CD4-positive, alpha-beta T cell treated with Interleukin-6 at 100 ng/mL for 8 hours (primary cell): ENCODE measurements around the gene BAIAP2.

ENCODE experiments used
- DNase-seq: peaks from one replicate; pipeline ENCODE4 v3.0.0-alpha.2; 2020; ENCODE audit warnings: mixed read lengths, low spot score

Gene BAIAP2

GRCh38 chr17:81037026-81037797, 2.3 kb downstream of the BAIAP2 start:
- no peak for DNase-seq

- no peak for DNase-seq
Measured at GRCh38 chr17:81037798-81038733, 3.1 kb downstream of the BAIAP2 start.

GRCh38 chr17:81039096-81039495, 4.1 kb downstream of the BAIAP2 start:
- no peak for DNase-seq

GRCh38 chr17:81039854-81040758, 5.2 kb downstream of the BAIAP2 start:
- DNase-seq: no peak

- DNase-seq: no peak
Measured at GRCh38 chr17:81040791-81041337, 5.9 kb downstream of the BAIAP2 start.

GRCh38 chr17:81042606-81043005, 7.7 kb downstream of the BAIAP2 start:
- DNase-seq: no peak

GRCh38 chr17:81043319-81043724, 8.4 kb downstream of the BAIAP2 start:
- no peak for DNase-seq

- no peak for DNase-seq
Measured at GRCh38 chr17:81043725-81044427, 8.9 kb downstream of the BAIAP2 start.

GRCh38 chr17:81044428-81044763, 9.4 kb downstream of the BAIAP2 start:
- no peak for DNase-seq

- DNase-seq: no peak
Measured at GRCh38 chr17:81044764-81045589, 10.0 kb downstream of the BAIAP2 start.

GRCh38 chr17:81045590-81046095, 10.7 kb downstream of the BAIAP2 start:
- DNase-seq: no peak

- no peak for DNase-seq
Measured at GRCh38 chr17:81046132-81046769, 11.3 kb downstream of the BAIAP2 start.

GRCh38 chr17:81046770-81047359, 11.9 kb downstream of the BAIAP2 start:
- DNase-seq: no peak

- DNase-seq: no peak
Measured at GRCh38 chr17:81048827-81049371, 13.9 kb downstream of the BAIAP2 start.

- no peak for DNase-seq
Measured at GRCh38 chr17:81049372-81049911, 14.5 kb downstream of the BAIAP2 start.

- no peak for DNase-seq
Measured at GRCh38 chr17:81049973-81050551, 15.1 kb downstream of the BAIAP2 start.

- DNase-seq: no peak
Measured at GRCh38 chr17:81050645-81051625, 16.0 kb downstream of the BAIAP2 start.
